ENCODE measurements around the gene ACTN1. TPM values are rescaled to one million over a fixed set of nuclear protein-coding genes. Genes with fewer than 3 reads are reported as not detected.
A peak's percentile ranks its signal among the peaks of the same experiment; 100 is the strongest.

The ACTN1 gene
- total and polyA plus RNA-seq, 2 experiments from 2014 or later: 88.0 to 163 TPM

GRCh38 chr14:68965261-68965761, 13.8 kb downstream of the ACTN1 start:
- H3K79me2 ChIP-seq: peaks cover 99% of the 10 kb centered on the region
- H3K27ac ChIP-seq: peak overlapping the region; percentile 80
- H3K27me3 ChIP-seq: no peaks in the 10 kb centered on the region
- no peaks in the 10 kb centered on the region for H3K36me3 ChIP-seq (replicated peaks; ENCODE audit: insufficient read depth, low read depth)
- TF ChIP-seq EZH2 (IDR thresholded peaks at IDR 0.05; ENCODE audit: borderline replicate concordance): no peak
- no peak for TF ChIP-seq CTCF (IDR thresholded peaks at IDR 0.05; ENCODE audit: poor library complexity)
- TF ChIP-seq EZH2phosphoT487 (IDR thresholded peaks at IDR 0.05; ENCODE audit: low read depth, severe bottlenecking, unreplicated experiment): no peak
- DNase-seq (ENCODE audit: low spot score): no peak
- H2AFZ ChIP-seq: no peak overlapping the region
- H3K4me3 ChIP-seq: no peak overlapping the region
- no peaks in the 10 kb centered on the region for H3K9me2 ChIP-seq (replicated peaks; ENCODE audit: insufficient read depth)
- H3K4me2 ChIP-seq: peak overlapping the region; percentile 66
- H3K4me1 ChIP-seq (ENCODE audit: insufficient read depth): peaks cover 64% of the 10 kb centered on the region
- H4K20me1 ChIP-seq (ENCODE audit: insufficient read depth, poor library complexity, severe bottlenecking): peaks cover 13% of the 10 kb centered on the region
- no peaks in the 10 kb centered on the region for H3K9me3 ChIP-seq (ENCODE audit: low read depth)

- H3K27ac ChIP-seq: peak overlapping the region; percentile 80
- no peaks in the 10 kb centered on the region for H3K36me3 ChIP-seq (replicated peaks; ENCODE audit: insufficient read depth, low read depth)
- peak; percentile 64 for DNase-seq (ENCODE audit: low spot score)
- H3K4me3 ChIP-seq: no peak overlapping the region
- WGBS (ENCODE audit: low lambda C conversion rate, missing lambda C conversion rate): 61% methylated on average over 12 of the region's 12 CpGs
- peaks cover 56% of the 10 kb centered on the region for H3K4me1 ChIP-seq (ENCODE audit: insufficient read depth)
- no peaks in the 10 kb centered on the region for H3K27me3 ChIP-seq
- TF ChIP-seq EZH2phosphoT487 (IDR thresholded peaks at IDR 0.05; ENCODE audit: low read depth, severe bottlenecking, unreplicated experiment) (no peak), EZH2 (IDR thresholded peaks at IDR 0.05; ENCODE audit: borderline replicate concordance) (no peak), CTCF (IDR thresholded peaks at IDR 0.05; ENCODE audit: poor library complexity) (no peak)
- no peaks in the 10 kb centered on the region for H3K9me2 ChIP-seq (replicated peaks; ENCODE audit: insufficient read depth)
- H3K4me2 ChIP-seq: peak overlapping the region; percentile 66
- H2AFZ ChIP-seq: no peak overlapping the region
- peaks cover 13% of the 10 kb centered on the region for H4K20me1 ChIP-seq (ENCODE audit: insufficient read depth, poor library complexity, severe bottlenecking)
- peaks cover 99% of the 10 kb centered on the region for H3K79me2 ChIP-seq
- H3K9me3 ChIP-seq (ENCODE audit: low read depth): no peaks in the 10 kb centered on the region
Measured at GRCh38 chr14:68964300-68965093, 14.6 kb downstream of the ACTN1 start.

- Histone ChIP-seq H2AFZ (no peak overlapping the region), H3K4me3 (no peak overlapping the region), H3K4me1 (ENCODE audit: insufficient read depth) (peaks cover 59% of the 10 kb centered on the region), H3K27ac (no peak overlapping the region), H3K27me3 (no peaks in the 10 kb centered on the region), H3K9me3 (ENCODE audit: low read depth) (no peaks in the 10 kb centered on the region), H3K4me2 (no peak overlapping the region), H3K36me3 (replicated peaks; ENCODE audit: insufficient read depth, low read depth) (no peaks in the 10 kb centered on the region), H4K20me1 (ENCODE audit: insufficient read depth, poor library complexity, severe bottlenecking) (peaks cover 13% of the 10 kb centered on the region), H3K9me2 (replicated peaks; ENCODE audit: insufficient read depth) (no peaks in the 10 kb centered on the region), H3K79me2 (peaks cover 99% of the 10 kb centered on the region)
- no peak for DNase-seq (ENCODE audit: low spot score)
- TF ChIP-seq CTCF (IDR thresholded peaks at IDR 0.05; ENCODE audit: poor library complexity): no peak
- TF ChIP-seq EZH2phosphoT487 (IDR thresholded peaks at IDR 0.05; ENCODE audit: low read depth, severe bottlenecking, unreplicated experiment): no peak
- TF ChIP-seq EZH2 (IDR thresholded peaks at IDR 0.05; ENCODE audit: borderline replicate concordance): no peak
- WGBS (ENCODE audit: low lambda C conversion rate, missing lambda C conversion rate): 98% methylated on average over 3 of the region's 3 CpGs
Measured at GRCh38 chr14:68962681-68963080, 16.4 kb downstream of the ACTN1 start.

All from hepatocyte (in vitro differentiated cells).